Measurements from ENCODE around the gene PA2G4.
A peak's percentile ranks its signal among the peaks of the same experiment; 100 is the strongest.

The PA2G4 gene

DNA sequence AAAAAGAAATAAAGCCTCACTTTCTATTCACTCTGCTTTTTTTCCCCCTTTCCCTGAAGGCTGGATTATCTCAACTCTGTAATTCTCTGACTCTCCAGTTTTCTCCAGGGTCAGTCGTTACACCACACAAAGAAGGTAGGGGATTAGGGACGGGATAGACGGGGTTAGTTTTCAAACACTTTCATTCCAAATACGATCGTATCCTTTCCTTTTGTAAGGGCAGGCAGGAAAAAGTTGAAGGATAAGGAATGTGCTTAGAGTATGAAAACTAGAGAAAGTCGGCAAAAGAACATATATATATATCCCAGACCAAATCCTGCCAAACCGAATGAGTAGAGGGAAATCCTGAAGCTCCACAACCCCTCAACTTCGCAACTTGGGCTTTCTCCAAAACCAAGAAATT lies 23.1 kb downstream of the PA2G4 start:
- DNase-seq (ENCODE audit: low spot score) = no peak

DNA sequence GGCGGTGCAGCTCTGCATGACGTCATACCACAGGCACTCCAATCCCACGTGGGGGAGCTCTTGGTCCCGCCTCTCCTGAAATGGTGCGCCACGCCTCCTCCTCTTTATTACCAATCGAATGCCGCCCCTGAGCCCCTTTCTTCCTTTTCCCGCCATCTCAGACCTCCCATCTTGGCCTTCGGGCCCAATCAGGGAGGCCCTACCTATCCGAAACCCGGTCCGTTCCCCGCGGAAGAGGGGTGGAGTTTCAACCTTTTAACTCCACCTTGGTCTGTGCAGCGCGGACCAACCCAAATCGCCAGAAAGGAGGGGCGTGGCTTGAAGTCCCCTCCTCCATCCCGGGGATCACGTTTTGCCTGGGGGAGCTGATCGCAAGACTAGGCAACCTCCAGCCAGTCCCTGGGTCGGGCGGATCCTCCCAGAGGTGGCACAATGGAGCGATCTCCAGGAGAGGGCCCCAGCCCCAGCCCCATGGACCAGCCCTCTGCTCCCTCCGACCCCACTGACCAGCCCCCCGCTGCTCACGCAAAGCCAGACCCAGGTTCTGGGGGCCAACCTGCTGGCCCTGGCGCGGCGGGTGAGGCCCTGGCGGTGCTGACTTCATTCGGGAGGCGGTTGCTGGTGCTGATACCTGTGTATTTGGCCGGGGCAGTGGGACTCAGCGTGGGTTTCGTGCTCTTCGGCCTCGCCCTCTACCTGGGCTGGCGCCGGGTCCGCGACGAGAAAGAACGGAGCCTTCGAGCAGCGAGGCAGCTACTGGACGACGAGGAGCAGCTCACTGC lies 23.7 kb downstream of the PA2G4 start, which contains the start of gene ESYT1:
Gene ESYT1, plus strand, starts transcription at position 380 of the 782 bp plus-strand sequence. Its CDS starts 53 bp downstream, at position 433.
- DNase-seq (ENCODE audit: low spot score) = peak; percentile 94

DNA sequence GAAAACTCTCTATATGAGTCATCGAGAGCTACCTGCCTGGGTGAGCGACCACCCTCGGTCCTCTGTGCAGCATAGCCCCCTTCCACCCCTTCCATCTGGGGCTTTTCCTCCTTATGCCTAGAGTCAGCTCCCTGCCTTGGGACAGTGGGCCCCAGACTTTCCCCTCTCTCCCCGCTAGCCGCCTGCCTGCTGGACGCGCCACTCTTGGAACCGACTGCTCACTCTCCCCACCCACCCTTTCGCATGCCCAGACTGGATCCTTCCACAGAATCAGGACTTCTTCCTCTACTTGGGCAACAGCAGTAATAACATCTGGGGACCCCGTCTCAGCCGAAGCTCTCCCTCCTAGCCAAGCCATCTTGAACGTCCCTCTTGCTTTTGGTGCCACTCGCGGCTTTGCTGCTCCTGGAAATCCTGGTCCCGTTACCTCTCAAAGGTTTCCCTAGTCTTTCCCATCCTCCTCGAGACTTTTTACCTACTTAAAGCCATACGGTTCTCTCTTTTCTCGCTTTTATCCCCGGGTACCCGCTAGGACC lies 24.4 kb downstream of the PA2G4 start:
- DNase-seq (ENCODE audit: low spot score) = peak; percentile 52

DNA sequence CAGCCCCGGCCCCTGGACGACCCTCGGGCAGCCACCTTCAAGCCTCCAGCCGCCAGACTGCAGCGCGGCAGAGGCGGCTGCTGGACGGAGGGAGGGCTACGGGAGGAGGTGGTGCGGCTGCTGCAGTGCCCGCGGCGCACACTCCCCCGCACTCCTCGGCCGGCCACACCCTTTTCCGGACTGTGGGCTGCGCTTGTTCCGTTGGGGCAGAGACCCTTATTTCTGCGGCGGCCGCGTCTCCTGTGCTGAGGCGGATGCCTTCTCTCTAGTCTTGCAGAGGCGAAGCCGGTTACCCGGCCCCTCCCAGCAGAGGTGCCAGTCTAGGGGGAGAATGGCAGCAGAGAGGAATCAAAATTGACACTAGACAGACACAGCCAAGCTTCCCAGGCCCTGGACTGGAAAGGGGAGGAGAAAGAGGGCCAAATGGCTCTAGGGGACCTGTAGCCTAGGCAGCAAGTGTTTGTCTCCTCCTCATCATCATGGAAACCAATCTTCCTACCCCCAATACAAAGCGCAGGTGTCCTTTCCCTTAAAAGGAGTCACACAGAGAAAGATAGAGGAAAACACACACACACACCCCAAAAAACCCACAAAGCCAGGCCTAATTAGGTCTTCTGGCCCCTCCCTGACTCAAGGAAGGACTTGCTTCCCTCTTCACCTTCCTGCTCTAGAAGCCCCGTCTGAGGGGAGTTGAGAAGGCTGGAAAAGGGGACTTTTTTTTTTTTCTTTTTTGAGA lies 25.0 kb downstream of the PA2G4 start:
- peak; percentile 76 for DNase-seq (ENCODE audit: low spot score)

DNA sequence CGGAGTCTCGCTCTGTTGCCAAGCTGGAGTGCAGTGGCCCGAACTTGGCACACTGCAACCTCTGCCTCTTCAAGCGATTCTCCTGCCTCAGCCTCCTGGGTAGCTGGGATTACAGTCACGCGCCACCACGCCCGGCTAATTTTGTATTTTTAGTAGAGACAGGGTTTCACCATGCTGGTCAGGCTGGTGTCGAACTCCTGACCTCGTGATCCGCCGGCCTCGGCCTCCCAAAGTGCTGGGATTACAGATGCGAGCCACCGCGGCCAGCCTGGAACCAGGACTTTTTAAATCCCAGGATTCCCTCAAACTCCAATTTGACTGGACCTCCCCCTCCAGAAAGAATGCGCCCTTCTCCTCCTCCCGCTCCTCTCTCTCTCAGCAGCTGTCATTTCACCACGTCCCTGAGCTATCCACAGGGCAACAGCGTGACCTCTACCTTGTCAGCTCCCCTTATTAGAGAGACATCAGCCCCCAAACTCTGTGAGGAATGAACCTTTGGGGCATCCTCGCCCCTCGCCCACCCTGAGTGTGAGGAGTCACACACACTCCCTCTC lies 25.7 kb downstream of the PA2G4 start:
- no peak for DNase-seq (ENCODE audit: low spot score)

DNA sequence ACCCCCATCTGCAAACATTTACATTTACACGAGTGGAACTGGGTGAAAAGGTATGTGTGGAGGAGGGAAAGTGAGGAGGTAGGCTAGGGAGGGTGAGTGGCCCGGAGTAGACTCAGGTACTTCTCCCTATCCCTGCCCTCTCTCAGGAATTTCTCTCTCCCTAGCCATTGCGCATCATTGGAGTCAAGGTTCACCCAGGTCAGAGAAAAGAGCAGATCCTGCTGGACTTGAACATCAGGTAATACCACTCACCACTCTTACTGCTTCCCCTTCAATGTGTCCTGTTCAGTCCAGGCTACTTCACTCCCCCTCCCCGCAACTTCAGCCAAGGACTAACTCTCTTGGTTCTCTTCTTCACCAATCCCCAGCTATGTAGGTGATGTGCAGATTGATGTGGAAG lies 26.5 kb downstream of the PA2G4 start:
- DNase-seq (ENCODE audit: low spot score) = no peak

DNA sequence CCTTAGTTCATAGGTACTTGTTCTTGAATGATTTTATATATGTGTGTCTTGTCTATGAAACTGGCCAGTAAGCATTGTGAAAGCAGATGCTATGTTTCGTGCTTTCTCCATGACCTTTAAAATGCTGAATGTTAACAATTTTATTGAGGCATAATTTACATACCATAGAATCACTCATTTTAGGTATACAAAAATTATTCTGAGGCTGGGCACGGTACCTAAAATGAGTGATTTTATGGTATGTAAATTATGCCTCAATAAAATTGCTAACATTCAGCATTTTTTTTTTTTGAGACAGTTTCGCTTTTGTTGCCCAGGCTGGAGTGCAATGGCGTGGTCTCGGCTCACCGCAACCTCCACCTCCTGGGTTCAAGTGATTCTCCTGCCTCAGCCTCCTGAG lies 30.5 kb downstream of the PA2G4 start:
- DNase-seq (ENCODE audit: low spot score) = no peak

DNA sequence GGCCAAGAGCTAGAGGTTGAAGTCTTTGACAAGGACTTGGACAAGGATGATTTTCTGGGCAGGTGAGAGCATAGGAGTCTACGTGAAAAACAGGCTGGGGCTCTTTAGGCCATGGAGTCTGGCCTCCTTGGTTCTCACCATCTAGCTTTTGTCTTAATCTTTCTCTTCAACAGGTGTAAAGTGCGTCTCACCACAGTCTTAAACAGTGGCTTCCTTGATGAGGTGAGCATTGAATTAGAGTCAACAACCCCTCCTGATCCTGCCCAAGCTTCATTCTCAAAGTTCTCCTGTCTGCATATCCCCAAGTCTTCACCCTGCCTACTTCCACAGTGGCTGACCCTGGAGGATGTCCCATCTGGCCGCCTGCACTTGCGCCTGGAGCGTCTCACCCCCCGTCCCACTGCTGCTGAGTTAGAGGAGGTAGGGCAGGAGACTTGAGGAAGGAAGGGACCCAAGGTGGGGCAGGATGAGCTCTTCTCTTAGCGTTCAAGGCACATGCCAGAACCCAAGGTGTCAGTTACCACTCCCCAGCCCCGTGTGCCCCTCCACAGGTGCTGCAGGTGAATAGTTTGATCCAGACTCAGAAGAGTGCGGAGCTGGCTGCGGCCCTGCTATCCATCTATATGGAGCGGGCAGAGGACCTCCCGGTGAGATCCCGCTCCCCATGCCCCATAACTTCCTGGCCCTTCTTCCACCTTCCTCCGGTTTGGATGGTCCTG lies 33.7 kb downstream of the PA2G4 start:
- DNase-seq (ENCODE audit: low spot score) = no peak

DNA sequence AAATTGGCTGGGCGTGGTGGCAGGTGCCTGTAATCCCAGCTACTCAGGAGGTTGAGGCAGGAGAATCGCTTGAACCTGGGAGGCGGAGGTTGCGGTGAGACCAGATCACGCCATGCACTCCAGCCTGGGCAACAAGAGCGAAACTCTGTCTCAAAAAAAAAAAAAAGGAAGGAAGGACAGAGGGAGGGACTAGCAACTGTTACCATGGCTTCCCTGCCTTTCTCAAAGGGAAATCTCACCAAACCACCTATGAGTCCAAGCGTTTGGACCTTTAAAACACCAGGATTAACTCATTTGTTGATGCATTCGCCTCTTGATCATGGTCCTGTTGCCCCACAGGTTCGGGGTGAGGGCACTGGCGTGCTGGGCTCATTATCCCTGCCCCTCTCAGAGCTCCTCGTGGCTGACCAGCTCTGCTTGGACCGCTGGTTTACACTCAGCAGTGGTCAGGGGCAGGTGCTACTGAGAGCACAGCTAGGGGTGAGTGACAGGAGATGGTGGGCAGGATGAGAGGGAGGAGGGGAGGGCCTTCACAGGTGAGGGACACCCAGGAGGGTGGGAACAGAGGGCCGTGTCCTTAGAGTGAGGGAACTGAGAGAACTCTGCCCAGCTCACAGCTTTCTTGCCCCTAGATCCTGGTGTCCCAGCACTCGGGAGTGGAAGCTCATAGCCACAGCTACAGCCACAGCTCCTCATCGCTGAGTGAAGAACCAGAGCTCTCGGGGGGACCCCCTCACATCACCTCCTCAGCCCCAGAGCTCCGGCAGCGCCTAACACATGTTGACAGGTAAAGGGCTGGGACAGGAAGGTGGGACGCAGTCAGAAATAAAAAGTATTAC lies 37.8 kb downstream of the PA2G4 start:
- no peak for DNase-seq (ENCODE audit: low spot score)

DNA sequence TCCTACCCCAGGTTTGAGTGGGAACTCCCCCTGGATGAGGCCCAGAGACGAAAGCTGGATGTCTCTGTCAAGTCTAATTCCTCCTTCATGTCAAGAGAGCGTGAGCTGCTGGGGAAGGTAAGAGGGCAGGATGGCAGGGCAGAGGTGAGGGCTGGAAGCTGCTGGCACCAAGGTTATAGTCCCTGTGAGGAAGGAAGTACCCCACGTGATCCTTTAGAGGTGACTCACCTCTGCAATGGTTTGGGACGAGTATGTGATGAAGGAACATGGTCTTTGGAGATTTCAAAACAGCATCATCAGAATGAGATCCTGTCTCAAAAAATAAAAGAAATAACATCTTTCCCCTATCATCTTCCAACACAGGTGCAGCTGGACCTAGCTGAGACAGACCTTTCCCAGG lies 38.9 kb downstream of the PA2G4 start:
- DNase-seq (ENCODE audit: low spot score) = no peak

DNA sequence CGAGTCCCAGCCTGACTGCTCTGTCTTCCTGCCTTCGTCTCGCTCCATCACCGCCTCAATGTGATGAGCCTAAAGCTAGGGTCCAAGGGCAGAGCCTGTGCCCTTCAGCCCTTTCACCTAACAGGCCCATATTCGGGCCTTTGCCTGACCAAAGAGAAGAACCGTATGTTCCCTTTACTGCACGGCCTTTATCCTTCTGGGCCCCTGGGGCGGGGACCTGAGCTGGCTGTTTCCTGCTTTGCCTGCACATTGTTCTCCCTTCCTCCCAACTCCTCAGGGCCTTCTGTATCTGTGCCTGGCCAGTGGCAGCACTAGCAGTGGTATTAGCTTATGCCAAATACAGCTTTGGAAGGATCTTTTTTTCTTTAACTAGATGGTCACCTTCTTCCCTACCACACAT lies 39.5 kb downstream of the PA2G4 start:
- no peak for DNase-seq (ENCODE audit: low spot score)

DNA sequence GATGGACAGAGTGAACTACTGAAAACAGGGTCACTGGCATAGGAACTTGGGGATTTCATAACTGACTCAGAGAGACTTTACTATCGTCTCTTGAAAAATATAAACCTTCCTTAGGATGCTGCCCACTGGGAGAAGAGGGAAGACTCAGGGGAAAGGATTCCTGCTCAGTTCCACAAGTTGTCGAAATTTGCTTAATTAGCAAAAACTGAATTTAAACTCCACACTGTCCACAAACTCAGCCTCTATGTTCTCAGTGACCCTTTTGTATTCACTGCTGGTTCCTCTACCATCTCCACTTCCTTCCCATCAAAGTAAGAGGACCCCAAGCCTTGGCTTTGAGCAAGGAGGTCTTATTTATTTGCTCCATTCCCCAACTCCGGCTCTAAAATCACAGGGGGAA lies 40.9 kb downstream of the PA2G4 start:
- DNase-seq (ENCODE audit: low spot score) = no peak

DNA sequence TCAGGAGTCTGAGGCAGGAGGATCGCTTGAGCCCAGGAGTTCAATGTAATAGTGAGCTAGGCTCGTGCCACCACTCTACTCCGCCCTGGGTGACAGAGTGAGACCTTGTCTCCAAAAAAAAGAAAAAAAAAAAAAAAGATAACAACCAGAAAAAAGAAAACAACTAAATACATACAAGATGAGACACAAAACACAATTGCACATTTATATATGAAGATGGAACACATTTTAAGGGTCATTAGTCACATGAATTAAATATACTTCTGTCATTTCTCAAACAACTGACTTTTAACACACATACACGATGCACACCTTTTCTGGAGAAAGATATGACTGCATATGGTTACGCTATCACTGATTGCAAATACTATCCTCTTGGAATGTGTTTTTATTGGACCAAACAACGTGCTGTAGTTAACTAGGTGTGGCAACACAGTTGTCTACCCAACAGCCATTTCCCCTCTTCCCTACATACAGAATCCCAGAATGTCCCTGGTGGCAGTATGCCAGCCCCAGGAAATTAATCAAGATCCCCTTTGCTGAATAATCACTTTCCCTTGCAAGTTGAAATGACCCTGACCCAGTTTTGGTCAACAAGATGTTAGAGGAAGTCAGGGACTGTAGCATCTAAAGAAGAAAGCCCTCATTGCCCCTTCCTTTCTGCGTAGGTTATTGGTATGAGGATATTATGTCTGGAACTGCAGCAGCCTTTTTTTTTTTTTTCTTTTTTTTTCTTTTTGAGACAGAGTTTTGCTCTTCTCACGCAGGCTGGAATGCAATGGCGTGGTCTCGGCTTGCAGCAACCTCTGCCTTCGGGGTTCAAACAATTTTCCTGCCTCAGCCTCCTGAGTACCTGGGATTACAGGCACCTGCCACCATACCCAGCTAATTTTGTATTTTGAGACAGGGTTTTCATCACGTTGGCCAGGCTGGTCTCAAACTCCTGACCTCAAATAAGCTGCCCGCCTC lies 42.4 kb downstream of the PA2G4 start:
- DNase-seq (ENCODE audit: low spot score) = no peak

DNA sequence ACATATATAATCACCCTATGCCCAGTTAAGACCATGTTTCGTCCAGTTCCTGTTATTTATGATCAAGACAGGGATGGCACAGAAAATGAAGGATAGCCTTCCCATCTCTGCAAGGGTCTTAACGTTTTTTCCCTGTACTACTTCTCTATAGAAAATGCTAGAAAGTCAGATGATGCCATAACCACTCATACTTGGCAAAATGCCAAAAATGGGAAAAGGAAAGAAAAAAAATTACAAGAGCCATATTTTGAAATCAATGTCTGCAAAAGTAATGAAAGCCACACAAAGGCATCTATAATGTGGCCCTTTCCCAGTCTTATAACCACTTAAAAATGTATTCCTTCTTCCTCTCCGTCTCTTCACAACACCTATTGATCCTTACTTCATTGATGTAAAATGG lies 46.2 kb downstream of the PA2G4 start:
- no peak for DNase-seq (ENCODE audit: low spot score)

DNA sequence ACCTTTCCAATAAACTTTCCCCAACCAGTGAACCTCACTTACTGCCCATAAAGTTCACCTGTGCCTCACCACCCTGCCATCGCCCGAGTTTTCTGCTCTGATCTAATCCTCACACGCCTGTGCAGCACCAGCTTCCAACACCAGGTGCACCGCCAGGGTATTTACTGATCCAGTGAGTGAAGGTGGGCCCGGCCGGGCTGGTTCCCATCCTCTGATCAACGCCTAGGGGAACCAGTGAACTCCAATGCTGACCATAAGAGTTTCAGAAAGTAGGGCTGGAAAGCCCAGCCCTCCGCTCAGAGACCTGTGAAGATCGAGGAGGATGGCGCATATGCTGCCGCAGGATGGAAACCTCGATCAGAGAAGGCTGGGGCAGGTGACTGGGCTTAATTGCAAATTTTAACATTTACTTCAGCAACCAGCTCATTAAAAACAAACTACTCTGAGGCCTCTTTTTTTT lies 47.3 kb downstream of the PA2G4 start:
- DNase-seq (ENCODE audit: low spot score) = peak; percentile 74

DNA sequence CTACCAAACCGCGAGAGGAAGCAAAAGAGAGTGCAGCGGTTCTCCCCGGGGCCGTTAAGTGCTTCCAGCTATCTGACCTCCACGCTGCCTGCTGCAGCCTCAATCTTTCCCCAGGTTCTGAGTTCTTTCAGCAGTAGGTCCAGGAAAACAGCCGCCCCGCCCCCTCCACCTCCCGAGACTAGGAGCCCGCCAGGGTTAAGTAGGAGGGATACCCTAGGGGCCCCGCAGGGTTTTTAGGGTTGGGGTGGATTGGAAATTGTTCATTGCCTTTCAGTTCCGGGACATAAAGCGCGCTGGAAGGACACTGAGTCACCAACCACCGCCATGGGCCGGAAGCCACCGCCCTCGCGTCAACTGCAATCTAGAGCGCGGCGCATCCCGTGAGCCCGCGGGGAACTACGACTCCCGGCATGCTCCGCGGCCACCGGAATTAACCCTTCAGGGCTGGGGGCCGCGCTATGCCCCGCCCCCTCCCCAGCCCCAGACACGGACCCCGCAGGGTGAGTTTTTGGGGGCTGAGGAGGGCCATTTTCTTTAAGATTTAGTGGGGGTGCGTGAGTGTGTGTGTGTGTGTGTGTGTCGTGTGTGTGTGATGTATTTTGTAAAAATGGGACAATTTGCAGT lies 47.9 kb downstream of the PA2G4 start, which contains the start of gene MYL6B:
Gene MYL6B, plus strand, starts transcription at position 456 of the 624 bp plus-strand sequence. CDS start 1,332 bp downstream, outside the sequence.
- peak; percentile 94 for DNase-seq (ENCODE audit: low spot score)

DNA sequence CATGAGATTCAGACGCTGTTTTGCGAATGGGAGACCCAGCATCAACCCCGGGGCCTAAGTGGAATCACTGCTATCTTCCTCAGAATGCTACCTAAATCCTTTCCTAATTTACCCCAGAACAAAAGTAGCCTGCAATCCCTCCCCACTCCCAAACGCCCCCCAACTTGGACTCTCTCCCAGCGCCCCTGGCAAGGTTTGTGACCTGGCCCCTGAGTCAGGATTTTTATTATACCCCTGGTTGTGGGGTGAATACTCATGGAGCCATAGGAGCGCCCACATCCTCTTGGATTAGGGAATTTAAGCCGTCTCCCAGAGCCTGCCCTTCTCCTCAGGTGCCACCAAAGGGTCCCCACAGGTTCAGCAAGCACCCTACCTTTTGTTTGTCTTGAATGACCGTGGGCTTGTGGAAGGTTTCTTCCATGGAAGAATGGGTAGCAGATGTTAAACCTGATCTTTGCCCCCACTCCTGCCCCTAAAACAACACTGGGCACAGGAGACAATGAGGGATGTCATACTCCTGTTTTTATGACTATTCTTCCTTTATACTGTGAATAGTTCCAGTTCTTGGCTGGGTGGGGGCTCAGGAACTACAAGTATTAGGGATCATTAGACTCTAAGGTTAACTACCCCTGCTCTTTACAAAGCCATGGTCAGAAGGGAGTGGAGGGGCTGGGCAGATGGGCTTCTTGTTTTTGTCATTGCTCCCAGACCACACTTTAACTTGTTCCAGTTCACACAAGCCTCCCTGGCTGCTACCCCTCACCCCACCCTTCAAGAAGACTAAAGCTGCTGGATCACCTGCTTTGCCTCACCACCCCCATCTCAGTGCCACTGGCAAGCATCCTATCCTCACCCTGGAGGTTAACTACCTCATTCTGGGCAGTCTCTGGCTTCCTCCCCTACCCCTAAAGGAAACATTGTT lies 48.7 kb downstream of the PA2G4 start:
- no peak for DNase-seq (ENCODE audit: low spot score)

DNA sequence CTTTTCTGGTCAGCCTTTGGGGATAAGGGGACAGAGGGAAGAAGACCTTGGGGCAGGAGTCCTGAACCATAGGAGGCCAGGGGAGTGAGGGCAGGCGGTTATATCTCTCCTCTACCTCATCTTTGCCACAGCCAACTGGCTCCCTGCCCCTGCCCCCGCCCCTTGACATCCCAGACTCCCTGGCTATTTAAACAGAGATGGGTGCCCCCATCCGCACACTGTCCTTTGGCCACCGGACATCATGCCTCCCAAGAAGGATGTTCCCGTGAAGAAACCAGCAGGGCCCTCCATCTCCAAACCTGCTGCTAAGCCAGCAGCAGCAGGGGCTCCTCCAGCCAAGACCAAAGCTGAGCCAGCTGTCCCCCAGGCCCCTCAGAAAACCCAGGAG lies 49.3 kb downstream of the PA2G4 start:
- DNase-seq (ENCODE audit: low spot score) = no peak
